GM23248 (cell line): ENCODE results near the gene TMED7.

Source experiments
- EZH2 ChIP-seq: fragments of 200-600 bp; sonication (generic); IDR thresholded peaks from 2 replicates; pipeline ENCODE4 v1.6.1; 2018; ENCODE audit warnings: antibody characterized with exemption, mild to moderate bottlenecking; ENCODE audit not compliant: insufficient read depth, poor library complexity, severe bottlenecking
- EZH2phosphoT487 ChIP-seq: fragments of 200-600 bp; sonication (generic); IDR thresholded peaks from 2 replicates; pipeline ENCODE4 v1.6.1; 2018; ENCODE audit warnings: antibody characterized with exemption, moderate library complexity, mild to moderate bottlenecking, low read depth; ENCODE audit not compliant: insufficient read depth

DNA sequence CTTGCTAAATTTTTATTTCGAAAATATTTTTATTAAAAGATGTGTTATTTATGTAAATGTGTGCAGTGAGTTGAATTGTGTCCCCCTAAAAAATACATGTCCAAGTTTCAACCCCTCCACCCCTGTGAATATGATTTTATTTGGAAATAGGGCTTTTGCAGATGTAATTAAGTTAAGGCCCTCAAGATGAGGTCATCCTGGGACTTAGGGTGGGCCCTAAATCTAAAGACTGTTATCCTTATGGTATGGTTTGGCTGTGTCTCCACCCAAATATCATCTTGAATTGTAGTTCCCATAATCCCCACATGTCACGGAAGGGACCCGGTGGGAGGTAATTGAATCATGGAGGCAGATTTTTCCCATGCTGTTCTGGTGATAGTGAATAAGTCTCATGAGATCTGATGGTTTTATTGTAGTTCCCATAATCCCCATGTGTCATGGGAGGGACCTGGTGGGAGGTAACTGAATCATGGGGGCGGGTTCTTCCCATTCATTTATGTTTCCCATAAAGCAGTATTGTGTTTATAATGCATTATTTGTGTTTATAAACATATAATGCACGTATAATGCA lies 1.5 kb upstream of the TMED7 start:
- TF ChIP-seq EZH2 = no peak
- no peak for TF ChIP-seq EZH2phosphoT487
